GM12891 (cell line): Measurements from ENCODE around the gene ZNF879.

ENCODE experiments used
- POLR2A ChIP-seq: IDR thresholded peaks from 2 replicates; pipeline ENCODE4 v1.6.1; 2011; ENCODE audit warnings: low read depth, low read length, control low read depth
- POLR2AphosphoS5 ChIP-seq: IDR thresholded peaks from 2 replicates; pipeline ENCODE4 v1.6.1; 2011; ENCODE audit warnings: low read depth, low read length, control low read depth
- POU2F2 ChIP-seq: IDR thresholded peaks from 2 replicates; pipeline ENCODE4 v1.6.1; 2011; ENCODE audit warnings: low read depth, mild to moderate bottlenecking, control low read depth, low read length, moderate library complexity
- SPI1 ChIP-seq: IDR thresholded peaks from 2 replicates; pipeline ENCODE4 v1.6.1; 2011; ENCODE audit warnings: low read depth, low read length, control low read depth
- TAF1 ChIP-seq: IDR thresholded peaks from 2 replicates; pipeline ENCODE4 v1.6.1; 2011; ENCODE audit warnings: low read depth, low read length, control low read depth

- no peak for TF ChIP-seq POLR2A
- TF ChIP-seq TAF1, result no peak
- no peak for TF ChIP-seq POLR2AphosphoS5
- TF ChIP-seq SPI1, result no peak
- TF ChIP-seq POU2F2, result no peak
Measured at GRCh38 chr5:179055436-179055835, 31.8 kb downstream of the ZNF879 start.
